LoVo (cell line): ENCODE results near the gene PPP1R15B.

Source experiments
- DNase-seq: peaks from one replicate; pipeline ENCODE4 v3.0.0-alpha.2; 2016; ENCODE audit warnings: low spot score

Gene PPP1R15B

GRCh38 chr1:204366759-204367158 lies 44.9 kb downstream of the PPP1R15B start:
- DNase-seq: no peak

- peak; percentile 62 for DNase-seq
Measured at GRCh38 chr1:204363335-204364114, 48.1 kb downstream of the PPP1R15B start.

- no peak for DNase-seq
Measured at GRCh38 chr1:204362984-204363334, 48.7 kb downstream of the PPP1R15B start.

- no peak for DNase-seq
Measured at GRCh38 chr1:204361781-204362180, 49.8 kb downstream of the PPP1R15B start.

GRCh38 chr1:204361341-204361771 lies 50.3 kb downstream of the PPP1R15B start:
- DNase-seq: no peak

GRCh38 chr1:204360314-204360713 lies 51.3 kb downstream of the PPP1R15B start:
- no peak for DNase-seq

GRCh38 chr1:204359474-204360255 lies 52.0 kb downstream of the PPP1R15B start, which contains the start of gene PLEKHA6:
PLEKHA6 (minus strand) TSS chr1:204359929; CDS start chr1:204273727, 86,202 bp downstream.
- no peak for DNase-seq

- DNase-seq: no peak
Measured at GRCh38 chr1:204359131-204359473, 52.5 kb downstream of the PPP1R15B start.

- DNase-seq: no peak
Measured at GRCh38 chr1:204358605-204359004, 53.0 kb downstream of the PPP1R15B start.

GRCh38 chr1:204357551-204358490 lies 53.8 kb downstream of the PPP1R15B start:
- DNase-seq: no peak

GRCh38 chr1:204356997-204357396 lies 54.6 kb downstream of the PPP1R15B start:
- no peak for DNase-seq

- no peak for DNase-seq
Measured at GRCh38 chr1:204355913-204356312, 55.7 kb downstream of the PPP1R15B start.

GRCh38 chr1:204354579-204354978 lies 57.0 kb downstream of the PPP1R15B start:
- DNase-seq: no peak
